ENCODE data around the gene COL4A2. TPM values are rescaled to one million over a fixed set of nuclear protein-coding genes. Genes with fewer than 3 reads are reported as not detected.

Gene COL4A2
- total and polyA plus RNA-seq, 11 donors, result 92.4 to 377 (median 166) TPM

DNA sequence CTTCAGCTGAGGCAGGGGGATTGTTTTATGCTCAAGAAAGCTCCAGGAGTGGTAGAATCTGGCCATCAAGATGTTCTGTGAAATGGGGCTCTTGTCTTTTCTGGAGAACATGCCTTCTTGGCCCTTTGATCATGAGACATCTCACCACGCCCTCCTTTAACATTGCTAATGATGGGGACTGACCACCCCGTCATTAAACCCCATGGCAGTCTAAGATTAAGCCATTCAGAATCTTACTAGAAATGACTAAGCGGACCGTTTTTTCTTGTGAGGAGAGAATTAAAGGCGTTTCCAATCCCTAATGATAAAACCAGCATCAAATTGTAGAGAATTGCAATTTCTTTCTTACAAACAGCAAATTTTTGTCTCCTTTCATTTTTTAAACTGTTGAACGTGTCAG, 89.4 kb downstream of the COL4A2 start:
- peaks cover 0 to 84% (median 66%) of the 10 kb centered on the region in 12 donors for H3K4me1 ChIP-seq
- no peaks in the 10 kb centered on the region for H3K9me3 ChIP-seq
- DNase-seq (no peak), ATAC-seq (peak in 1 of 4 donors; percentile 1)
- H3K27me3 ChIP-seq, result peaks cover 0 to 4% (median 0%) of the 10 kb centered on the region in 9 donors
- intact Hi-C loops (cut with DNase I), result no loop called here
- H3K4me3 ChIP-seq, result no peak overlapping the region
- 60 to 72% (median 67%) methylated on average over 6 of the region's 6 CpGs for WGBS, 4 donors
- TF ChIP-seq, protein P1, sequence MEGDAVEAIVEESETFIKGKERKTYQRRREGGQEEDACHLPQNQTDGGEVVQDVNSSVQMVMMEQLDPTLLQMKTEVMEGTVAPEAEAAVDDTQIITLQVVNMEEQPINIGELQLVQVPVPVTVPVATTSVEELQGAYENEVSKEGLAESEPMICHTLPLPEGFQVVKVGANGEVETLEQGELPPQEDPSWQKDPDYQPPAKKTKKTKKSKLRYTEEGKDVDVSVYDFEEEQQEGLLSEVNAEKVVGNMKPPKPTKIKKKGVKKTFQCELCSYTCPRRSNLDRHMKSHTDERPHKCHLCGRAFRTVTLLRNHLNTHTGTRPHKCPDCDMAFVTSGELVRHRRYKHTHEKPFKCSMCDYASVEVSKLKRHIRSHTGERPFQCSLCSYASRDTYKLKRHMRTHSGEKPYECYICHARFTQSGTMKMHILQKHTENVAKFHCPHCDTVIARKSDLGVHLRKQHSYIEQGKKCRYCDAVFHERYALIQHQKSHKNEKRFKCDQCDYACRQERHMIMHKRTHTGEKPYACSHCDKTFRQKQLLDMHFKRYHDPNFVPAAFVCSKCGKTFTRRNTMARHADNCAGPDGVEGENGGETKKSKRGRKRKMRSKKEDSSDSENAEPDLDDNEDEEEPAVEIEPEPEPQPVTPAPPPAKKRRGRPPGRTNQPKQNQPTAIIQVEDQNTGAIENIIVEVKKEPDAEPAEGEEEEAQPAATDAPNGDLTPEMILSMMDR (IDR thresholded peaks at IDR 0.05), result no peak
- TF ChIP-seq POLR2A (IDR thresholded peaks at IDR 0.05), result no peak
- H3K27ac ChIP-seq, result peak overlapping the region; percentile 71 to 93 (median 84)
- no peaks in the 10 kb centered on the region for H3K36me3 ChIP-seq

DNA sequence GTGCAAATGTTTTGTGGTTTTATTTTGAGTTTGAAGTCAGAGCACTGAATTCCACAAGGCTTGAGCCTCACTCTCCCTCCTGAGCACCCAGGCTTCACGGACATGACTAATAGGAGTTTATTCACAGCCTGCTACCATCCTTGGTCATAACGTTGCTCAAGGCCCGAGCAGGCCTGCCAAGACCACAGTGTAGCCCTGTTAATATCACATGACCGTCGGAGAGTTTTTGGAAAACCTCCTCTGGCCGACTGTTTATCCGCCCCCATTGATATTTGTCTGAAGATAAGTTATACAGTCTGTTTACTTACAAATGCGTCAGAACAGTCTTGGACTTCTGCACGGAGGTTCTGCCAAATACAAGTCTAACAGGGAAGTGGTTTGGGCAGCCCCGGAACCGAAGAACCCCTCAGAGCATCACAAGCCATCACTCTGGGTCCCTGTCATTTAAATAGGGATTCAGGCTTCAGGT, 89.9 kb downstream of the COL4A2 start:
- Histone ChIP-seq H3K36me3 (no peaks in the 10 kb centered on the region), H3K9me3 (no peaks in the 10 kb centered on the region), H3K4me1 (peaks cover 0 to 81% (median 62%) of the 10 kb centered on the region in 12 donors), H3K27me3 (peaks cover 0 to 4% (median 0%) of the 10 kb centered on the region in 9 donors), H3K27ac (peak overlapping the region; percentile 71 to 93 (median 84)), H3K4me3 (peak overlapping the region in 5 of 12 donors; percentile 3 to 25 (median 14))
- intact Hi-C loops (cut with DNase I), result no loop called here
- DNase-seq (peak; percentile 82 to 95 (median 86)), ATAC-seq (peak; percentile 93 to 98 (median 94))
- TF ChIP-seq POLR2A (IDR thresholded peaks at IDR 0.05), result peak in 1 of 2 donors; percentile 31
- TF ChIP-seq, protein P1 (IDR thresholded peaks at IDR 0.05), result no peak
- 8 to 13% (median 10%) methylated on average over 11 of the region's 11 CpGs for WGBS, 4 donors

DNA sequence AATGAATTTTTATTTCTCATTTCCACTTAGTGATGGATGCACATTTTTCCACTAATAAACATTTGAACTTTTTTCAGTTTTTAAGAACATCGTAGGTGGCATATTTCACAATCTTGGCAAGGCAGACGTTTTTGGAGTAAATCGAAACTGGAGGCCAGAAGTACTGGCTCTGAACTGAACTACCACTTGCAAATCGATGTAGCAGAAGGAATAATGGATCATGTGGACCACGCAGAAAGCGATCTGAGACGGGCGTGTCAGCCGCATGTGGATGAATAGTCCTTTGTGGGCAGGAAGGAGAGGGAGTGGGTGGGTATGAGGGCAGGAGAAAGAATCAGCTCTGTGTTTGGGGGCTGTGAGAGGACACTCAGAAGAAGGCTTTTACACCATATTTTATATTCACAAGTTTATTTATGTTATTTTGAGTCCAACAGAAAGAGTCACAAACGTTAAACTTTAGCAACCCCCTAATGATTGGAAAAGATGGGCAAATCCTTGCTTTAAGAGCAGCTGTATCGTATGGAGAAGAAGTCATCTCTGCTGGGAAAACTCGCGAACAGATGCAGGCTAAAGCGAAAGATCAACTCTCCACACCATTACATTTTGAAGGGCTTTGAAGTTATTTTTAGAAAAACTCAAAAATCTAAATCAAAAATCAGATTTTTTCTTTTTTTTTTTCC, 90.5 kb downstream of the COL4A2 start:
- intact Hi-C loops (cut with DNase I), result no loop called here
- Histone ChIP-seq H3K4me3 (peak overlapping the region in 5 of 12 donors; percentile 3 to 25 (median 14)), H3K9me3 (no peaks in the 10 kb centered on the region), H3K4me1 (peaks cover 0 to 77% (median 56%) of the 10 kb centered on the region in 12 donors), H3K36me3 (no peaks in the 10 kb centered on the region), H3K27me3 (no peaks in the 10 kb centered on the region), H3K27ac (peak overlapping the region; percentile 71 to 93 (median 84))
- TF ChIP-seq, protein P1 (IDR thresholded peaks at IDR 0.05), result no peak
- TF ChIP-seq POLR2A (IDR thresholded peaks at IDR 0.05), result no peak
- WGBS, 4 donors, result 37 to 58% (median 42%) methylated on average over 14 of the region's 14 CpGs
- ATAC-seq (peak in 3 of 4 donors; percentile 9 to 58 (median 55)), DNase-seq (peak in 1 of 5 donors; percentile 68)
